IPS DF 6.9 (cell line): ENCODE data around the gene CLCNKA.
"Not testable (repeated sequence)": the region's sequence is repeated elsewhere in the genome, so short reads cannot be mapped to it uniquely, and the experiment has no call there.

Source experiments
- DNase-seq: peaks from one replicate; pipeline ENCODE4 v3.0.0-alpha.2; 2013; ENCODE audit warnings: low read depth, low spot score
- H3K27ac ChIP-seq: one replicate; pipeline ENCODE4 v1.5.1; 2013; ENCODE audit warnings: low read length, control low read depth
- H3K27me3 ChIP-seq: 2 replicates; pipeline ENCODE4 v1.6.1; 2013; ENCODE audit warnings: mild to moderate bottlenecking, low read length; ENCODE audit not compliant: control insufficient read depth, insufficient read depth
- H3K36me3 ChIP-seq: 2 replicates; pipeline ENCODE4 v1.6.1; 2013; ENCODE audit warnings: low read length; ENCODE audit not compliant: control insufficient read depth, insufficient read depth
- H3K4me1 ChIP-seq: 2 replicates; pipeline ENCODE4 v1.6.1; 2013; ENCODE audit warnings: low read length; ENCODE audit not compliant: control insufficient read depth, insufficient read depth
- H3K4me3 ChIP-seq: 2 replicates; pipeline ENCODE4 v1.5.1; 2013; ENCODE audit warnings: mild to moderate bottlenecking, low read length
- H3K9me3 ChIP-seq: 2 replicates; pipeline ENCODE4 v1.6.1; 2013; ENCODE audit warnings: low read length, inconsistent platforms; ENCODE audit not compliant: control insufficient read depth, insufficient read depth
- WGBS: extraction: QIAGEN DNeasy Blood & Tissue Kit; methylation state at CpG from one replicate; pipeline ENCODE4 v1.1.7; 2013; ENCODE audit warnings: mixed read lengths, missing lambda C conversion rate; ENCODE audit not compliant: insufficient read length, insufficient coverage; 5-methylcytosine and 5-hydroxymethylcytosine counted together

CLCNKA gene

DNA sequence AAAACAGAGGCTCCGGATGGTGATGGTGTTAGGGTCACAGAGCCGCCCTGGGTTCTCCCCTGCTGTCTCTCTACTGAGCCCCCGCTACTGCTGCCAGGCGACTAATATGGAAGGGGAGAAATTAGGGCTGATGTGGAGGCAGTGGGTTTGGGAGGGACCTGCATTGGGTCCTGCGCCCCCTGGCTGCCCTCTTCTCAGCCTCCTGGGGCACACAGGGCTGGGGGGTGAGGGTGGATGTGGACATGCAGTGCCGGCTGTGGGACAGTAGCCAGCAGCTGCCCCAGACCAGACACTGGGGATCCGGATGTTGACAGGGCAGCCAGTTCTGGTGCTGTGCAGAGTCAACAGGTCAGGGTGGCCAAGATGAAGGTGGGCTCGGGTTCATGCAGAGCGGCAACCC lies 20.3 kb downstream of the CLCNKA start:
- no peak overlapping the region for H3K4me3 ChIP-seq
- H3K9me3 ChIP-seq = no peaks in the 10 kb centered on the region
- H3K27ac ChIP-seq = no peak overlapping the region
- H3K4me1 ChIP-seq = no peaks in the 10 kb centered on the region
- no peaks in the 10 kb centered on the region for H3K36me3 ChIP-seq
- WGBS = no CpG with 5 or more reads among the region's 9 CpGs
- no peaks in the 10 kb centered on the region for H3K27me3 ChIP-seq
- no peak for DNase-seq

DNA sequence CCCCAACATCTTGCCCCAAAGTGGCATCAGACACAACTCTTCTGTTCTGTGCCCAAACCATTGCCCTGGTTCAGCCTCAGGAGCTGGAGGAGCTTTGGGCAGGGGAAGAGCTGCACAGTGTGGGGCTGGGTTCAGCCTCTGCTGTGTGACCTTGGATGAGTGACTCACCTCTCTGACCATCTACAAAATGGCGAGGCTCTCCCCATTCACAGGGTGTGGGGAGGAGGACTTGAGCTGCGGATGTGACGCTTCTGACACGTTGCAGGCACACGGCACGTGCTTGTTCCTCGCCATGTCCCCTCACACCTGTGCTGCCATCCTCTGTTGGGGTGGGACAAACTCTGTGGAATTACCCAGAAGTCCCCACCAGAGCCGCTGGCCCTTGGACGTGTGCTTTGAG lies 20.8 kb downstream of the CLCNKA start:
- H3K4me3 ChIP-seq, H3K4me1 ChIP-seq, H3K9me3 ChIP-seq, H3K27me3 ChIP-seq, H3K36me3 ChIP-seq, DNase-seq, H3K27ac ChIP-seq: not testable (repeated sequence)
- no CpG with 5 or more reads among the region's 9 CpGs for WGBS

DNA sequence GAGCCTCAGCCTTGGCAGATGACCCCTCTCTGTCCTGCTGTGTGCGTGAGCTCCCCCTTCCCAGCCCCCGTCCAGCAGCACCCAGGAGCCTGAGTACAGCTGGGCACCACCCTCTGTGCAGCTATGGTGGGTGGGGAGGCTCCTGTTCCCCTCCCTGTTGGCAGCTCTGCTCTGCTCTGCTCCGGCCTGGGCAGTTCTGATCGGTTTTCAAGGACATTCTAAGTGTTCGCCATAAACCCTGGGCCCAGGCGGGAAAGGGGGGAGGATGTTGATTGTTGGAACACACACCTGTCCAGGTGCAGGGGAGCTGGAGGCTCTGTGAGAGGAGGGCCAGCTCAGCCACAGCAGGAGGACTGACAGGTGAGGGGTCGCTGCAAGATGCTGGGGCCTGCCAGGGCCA lies 21.7 kb downstream of the CLCNKA start, which contains the start of gene CLCNKB:
CLCNKB (plus strand) TSS at position 262 of the 400 bp plus-strand sequence. CDS start 711 bp downstream, outside the sequence.
- H3K27me3 ChIP-seq = no peaks in the 10 kb centered on the region
- DNase-seq = no peak
- peaks cover 2% of the 10 kb centered on the region; the same call in 1 of the 2 replicates for H3K4me1 ChIP-seq
- no CpG with 5 or more reads among the region's 7 CpGs for WGBS
- H3K4me3 ChIP-seq = no peak within 1 kb of the TSS
- no peak within 1 kb of the TSS for H3K27ac ChIP-seq
- no peaks in the 10 kb centered on the region for H3K36me3 ChIP-seq
- H3K9me3 ChIP-seq = no peaks in the 10 kb centered on the region

DNA sequence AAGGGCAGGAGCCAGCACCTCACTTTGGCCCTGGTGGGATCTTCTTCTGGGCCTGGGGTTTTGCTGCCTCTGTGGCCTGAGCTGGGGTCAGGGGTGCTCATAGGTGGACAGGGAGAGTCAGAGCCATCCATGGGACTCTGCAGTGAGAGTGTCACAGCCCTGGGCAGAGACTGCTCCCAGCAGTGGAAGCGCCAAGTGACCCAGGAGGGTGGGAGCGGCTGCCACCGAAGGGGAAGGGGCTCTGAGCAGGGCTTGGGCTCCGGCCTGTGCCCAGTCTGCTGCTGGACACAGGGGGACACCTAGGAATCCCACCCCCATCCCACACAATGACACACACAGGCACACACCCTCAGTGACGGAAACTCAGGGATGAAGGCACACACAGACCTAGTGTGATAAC lies 22.1 kb downstream of the CLCNKA start:
- Histone ChIP-seq H3K27me3 (no peaks in the 10 kb centered on the region), H3K27ac (no peak overlapping the region), H3K4me3 (no peak overlapping the region), H3K4me1 (peaks cover 2% of the 10 kb centered on the region; the same call in 1 of the 2 replicates), H3K36me3 (no peaks in the 10 kb centered on the region), H3K9me3 (no peaks in the 10 kb centered on the region)
- DNase-seq = no peak
- no CpG with 5 or more reads among the region's 5 CpGs for WGBS

DNA sequence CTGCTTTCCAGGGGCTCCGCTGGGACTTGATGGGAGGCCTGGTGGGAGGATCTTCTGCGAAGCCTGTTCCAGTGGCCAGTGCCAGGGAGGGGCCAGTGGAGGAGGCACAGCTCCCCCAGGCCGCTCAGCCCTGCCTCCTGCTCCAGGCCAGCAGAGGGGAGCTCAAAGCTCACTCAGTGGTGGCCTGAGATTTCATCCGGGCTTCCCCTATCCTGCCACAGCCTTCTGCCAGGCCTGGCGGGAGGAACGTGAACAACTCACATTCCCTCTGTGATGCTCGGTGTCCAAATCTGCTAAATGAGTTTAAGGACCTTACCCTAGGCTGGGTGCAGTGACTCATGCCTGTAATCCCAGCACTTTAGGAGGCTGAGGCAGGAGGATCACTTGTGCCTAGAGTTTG lies 25.0 kb downstream of the CLCNKA start:
- no peaks in the 10 kb centered on the region for H3K27me3 ChIP-seq
- no peak for DNase-seq

DNA sequence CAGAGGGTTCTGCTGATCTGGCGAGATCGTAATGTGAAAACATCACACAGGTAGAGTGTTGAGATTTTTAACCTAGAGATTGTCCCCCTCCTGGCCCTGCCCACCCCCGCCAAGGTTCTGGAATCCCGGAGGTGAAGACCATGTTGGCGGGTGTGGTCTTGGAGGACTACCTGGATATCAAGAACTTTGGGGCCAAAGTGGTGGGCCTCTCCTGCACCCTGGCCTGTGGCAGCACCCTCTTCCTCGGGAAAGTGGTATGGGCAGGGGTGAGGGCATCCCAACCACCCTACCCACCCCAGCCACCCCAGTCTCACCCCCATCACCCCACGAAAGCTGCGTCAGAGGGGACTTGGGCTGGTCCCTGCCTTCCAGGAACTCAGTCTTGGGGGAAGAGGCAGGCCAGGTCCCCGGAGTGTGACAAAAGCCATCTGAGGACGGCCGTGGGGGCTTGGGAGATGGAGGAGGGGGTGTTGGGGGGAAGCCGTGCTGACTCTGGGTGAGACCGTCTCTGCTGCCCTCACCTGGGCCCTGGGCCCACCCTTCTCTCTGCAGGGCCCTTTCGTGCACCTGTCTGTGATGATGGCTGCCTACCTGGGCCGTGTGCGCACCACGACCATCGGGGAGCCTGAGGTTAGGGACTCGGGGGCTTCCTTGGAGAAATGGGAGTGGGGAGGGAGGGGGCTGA lies 26.1 kb downstream of the CLCNKA start:
- no peaks in the 10 kb centered on the region for H3K9me3 ChIP-seq
- H3K36me3 ChIP-seq = no peaks in the 10 kb centered on the region
- no peak overlapping the region for H3K27ac ChIP-seq
- H3K27me3 ChIP-seq = no peaks in the 10 kb centered on the region
- no CpG with 5 or more reads among the region's 19 CpGs for WGBS
- H3K4me3 ChIP-seq = peak overlapping the region; percentile 34; the same call in 1 of the 2 replicates
- no peak for DNase-seq
- H3K4me1 ChIP-seq = peaks cover 9% of the 10 kb centered on the region; the same call in 1 of the 2 replicates

More for the DNA sequence above, 25.0 kb downstream of the CLCNKA start:
- Histone ChIP-seq H3K4me3 (no peak overlapping the region), H3K4me1 (peaks cover 9% of the 10 kb centered on the region; the same call in 1 of the 2 replicates), H3K27ac (no peak overlapping the region), H3K36me3 (no peaks in the 10 kb centered on the region), H3K9me3 (no peaks in the 10 kb centered on the region)
- no CpG with 5 or more reads among the region's 7 CpGs for WGBS

DNA sequence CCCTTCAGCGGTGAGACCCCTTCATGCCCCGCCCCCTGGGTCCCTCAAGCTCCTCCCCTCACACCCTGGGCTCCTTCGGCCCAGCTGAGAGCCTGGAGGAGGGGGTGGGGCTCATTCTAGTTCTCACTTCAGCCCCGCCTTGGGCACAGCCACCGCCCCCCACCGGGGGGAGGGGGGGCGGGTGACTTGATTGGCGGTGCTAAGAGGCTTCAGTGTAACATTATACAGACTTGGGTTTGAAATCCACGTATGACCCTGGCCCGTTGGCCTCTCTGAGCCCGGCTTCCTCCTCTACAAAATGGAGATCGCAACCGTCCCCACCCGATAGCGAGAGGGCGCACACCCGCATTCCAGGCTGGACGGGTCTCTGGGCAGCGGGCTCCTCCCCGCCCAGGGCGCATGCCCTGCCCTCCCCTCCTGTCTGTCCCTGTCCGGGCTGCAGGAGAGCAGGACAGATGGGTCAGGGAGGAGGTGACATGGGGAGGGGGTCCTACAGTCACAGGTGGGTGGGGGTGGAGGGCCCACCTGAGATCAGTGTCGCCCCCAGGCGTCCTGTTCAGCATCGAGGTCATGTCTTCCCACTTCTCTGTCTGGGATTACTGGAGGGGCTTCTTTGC lies 26.8 kb downstream of the CLCNKA start:
- H3K4me3 ChIP-seq = peak overlapping the region; percentile 24; the same call in 1 of the 2 replicates
- H3K36me3 ChIP-seq = no peaks in the 10 kb centered on the region
- WGBS = no CpG with 5 or more reads among the region's 25 CpGs
- H3K27ac ChIP-seq = no peak overlapping the region
- H3K4me1 ChIP-seq = peaks cover 9% of the 10 kb centered on the region; the same call in 1 of the 2 replicates
- H3K9me3 ChIP-seq = no peaks in the 10 kb centered on the region
- no peaks in the 10 kb centered on the region for H3K27me3 ChIP-seq
- DNase-seq = peak; percentile 74

DNA sequence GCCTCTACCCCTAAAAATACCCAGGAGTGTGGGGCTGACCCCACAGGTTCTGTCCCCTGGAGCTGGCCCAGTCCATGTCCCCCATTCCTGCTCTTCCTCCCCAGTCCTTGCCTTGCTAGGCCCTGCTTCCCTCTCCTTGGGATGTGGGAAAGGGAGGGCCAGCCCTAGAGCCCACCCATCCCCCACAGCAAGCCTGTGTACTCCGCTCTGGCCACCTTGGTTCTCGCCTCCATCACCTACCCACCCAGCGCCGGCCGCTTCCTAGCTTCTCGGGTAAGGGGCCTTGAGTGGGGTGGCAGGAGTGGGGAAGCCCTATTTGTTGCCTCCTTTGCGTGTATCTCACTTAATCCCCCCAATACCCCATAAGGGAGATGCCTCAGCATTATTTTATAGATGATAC lies 28.5 kb downstream of the CLCNKA start:
- Histone ChIP-seq H3K4me3 (no peak overlapping the region), H3K9me3 (no peaks in the 10 kb centered on the region), H3K27ac (no peak overlapping the region), H3K36me3 (no peaks in the 10 kb centered on the region), H3K4me1 (peaks cover 9% of the 10 kb centered on the region; the same call in 1 of the 2 replicates), H3K27me3 (no peaks in the 10 kb centered on the region)
- DNase-seq = no peak
- no CpG with 5 or more reads among the region's 7 CpGs for whole genome bisulfite sequencing

DNA sequence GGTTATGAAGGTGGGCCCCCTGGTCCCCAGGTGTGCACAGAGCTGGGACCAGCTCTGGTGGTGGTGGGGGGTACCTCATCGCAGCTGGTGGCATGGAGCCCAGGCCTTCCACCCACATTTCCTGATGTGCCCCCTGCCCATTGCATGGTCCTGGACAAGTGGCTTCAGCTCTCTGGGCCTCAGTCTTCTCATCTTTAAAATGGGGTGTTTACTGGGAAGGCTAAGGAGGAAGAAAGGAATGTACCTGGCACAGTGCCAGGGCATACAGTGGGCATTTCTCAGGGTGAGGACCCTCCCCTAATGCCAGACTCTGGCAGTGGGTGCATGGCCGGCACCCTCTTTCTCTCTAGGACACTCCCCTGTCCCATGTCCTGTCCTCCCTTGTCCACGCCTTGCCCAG lies 29.2 kb downstream of the CLCNKA start:
- Histone ChIP-seq H3K9me3 (no peaks in the 10 kb centered on the region), H3K27ac (no peak overlapping the region), H3K27me3 (no peaks in the 10 kb centered on the region), H3K4me3 (no peak overlapping the region), H3K36me3 (no peaks in the 10 kb centered on the region), H3K4me1 (peaks cover 12% of the 10 kb centered on the region)
- WGBS = no CpG with 5 or more reads among the region's 3 CpGs
- DNase-seq = no peak

DNA sequence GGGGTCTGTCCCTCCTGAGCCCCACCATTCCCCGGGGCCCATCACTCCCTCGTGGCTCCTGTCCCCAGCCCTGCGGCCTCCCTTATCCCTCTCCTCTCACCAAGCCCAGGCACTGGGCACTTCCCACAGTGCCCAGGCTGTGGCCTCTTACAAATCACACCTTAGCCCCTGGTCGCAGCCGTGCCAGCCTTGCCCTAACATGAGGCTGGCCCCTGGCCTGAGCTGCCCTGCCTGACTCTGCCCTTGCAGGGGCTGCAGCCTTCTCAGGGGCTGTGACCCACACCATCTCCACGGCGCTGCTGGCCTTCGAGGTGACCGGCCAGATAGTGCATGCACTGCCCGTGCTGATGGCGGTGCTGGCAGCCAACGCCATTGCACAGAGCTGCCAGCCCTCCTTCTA lies 30.1 kb downstream of the CLCNKA start:
- WGBS = no CpG with 5 or more reads among the region's 12 CpGs
- H3K36me3 ChIP-seq, H3K4me3 ChIP-seq, DNase-seq, H3K9me3 ChIP-seq, H3K27me3 ChIP-seq, H3K27ac ChIP-seq: not testable (repeated sequence)
- H3K4me1 ChIP-seq = peaks cover 12% of the 10 kb centered on the region
